ENCODE data around the gene TLX2.

TLX2 gene

GRCh38 chr2:74507926-74508520 lies 6.2 kb upstream of the TLX2 start:
- TF ChIP-seq CTCF (IDR thresholded peaks at IDR 0.05), result no peak
- no peak for DNase-seq (ENCODE audit: low spot score)
- Histone ChIP-seq H3K4me3 (peak overlapping the region; percentile 83), H3K27ac (peak overlapping the region; percentile 97)

GRCh38 chr2:74510272-74510671 lies 4.0 kb upstream of the TLX2 start:
- H3K4me3 ChIP-seq, result no peak overlapping the region
- no peak for TF ChIP-seq CTCF (IDR thresholded peaks at IDR 0.05)
- no peak overlapping the region for H3K27ac ChIP-seq
- no peak for DNase-seq (ENCODE audit: low spot score)

- Histone ChIP-seq H3K27ac (no peak overlapping the region), H3K4me3 (no peak overlapping the region)
- no peak for TF ChIP-seq CTCF (IDR thresholded peaks at IDR 0.05)
- DNase-seq (ENCODE audit: low spot score), result no peak
These were observed 2.9 kb upstream of the TLX2 start for GRCh38 chr2:74511104-74511989.

GRCh38 chr2:74512744-74513604 lies 1.3 kb upstream of the TLX2 start:
- Histone ChIP-seq H3K27ac (no peak overlapping the region), H3K4me3 (no peak overlapping the region)
- no peak for DNase-seq (ENCODE audit: low spot score)
- TF ChIP-seq CTCF (IDR thresholded peaks at IDR 0.05), result no peak

- no peak for DNase-seq (ENCODE audit: low spot score)
- Histone ChIP-seq H3K27ac (no peak overlapping the region), H3K4me3 (peak overlapping the region; percentile 35)
- TF ChIP-seq CTCF (IDR thresholded peaks at IDR 0.05), result no peak
These were observed 464 bp upstream of the TLX2 start for GRCh38 chr2:74513605-74514367.

GRCh38 chr2:74515271-74515980 lies 1.2 kb downstream of the TLX2 start:
- H3K4me3 ChIP-seq, result peak overlapping the region; percentile 62
- TF ChIP-seq CTCF (IDR thresholded peaks at IDR 0.05), result no peak
- no peak for DNase-seq (ENCODE audit: low spot score)
- no peak overlapping the region for H3K27ac ChIP-seq
